G401.6 (cell line): Measurements from ENCODE around the gene POLR1B.
"Not testable (repeated sequence)": the region's sequence is repeated elsewhere in the genome, so short reads cannot be mapped to it uniquely, and the experiment has no call there.

Source experiments
- FAIRE-seq: peaks from 2 replicates; lab custom pipeline; 2012; peaks lifted over from hg19 to GRCh38; lab: Jason Lieb, UNC

The POLR1B gene

GRCh38 chr2:112600634-112601033 lies 58.4 kb downstream of the POLR1B start:
- no peak for FAIRE-seq

- FAIRE-seq, result no peak
Measured at GRCh38 chr2:112601754-112602153, 59.5 kb downstream of the POLR1B start.

GRCh38 chr2:112602917-112603316 lies 60.7 kb downstream of the POLR1B start:
- FAIRE-seq, result no peak

- FAIRE-seq, result no peak
Measured at GRCh38 chr2:112603731-112604130, 61.5 kb downstream of the POLR1B start.

- FAIRE-seq, result no peak
Measured at GRCh38 chr2:112604952-112605351, 62.7 kb downstream of the POLR1B start.

- no peak for FAIRE-seq
Measured at GRCh38 chr2:112605926-112606325, 63.7 kb downstream of the POLR1B start.

- no peak for FAIRE-seq
Measured at GRCh38 chr2:112606547-112606946, 64.3 kb downstream of the POLR1B start.

- no peak for FAIRE-seq
Measured at GRCh38 chr2:112607680-112608438, 65.6 kb downstream of the POLR1B start.

GRCh38 chr2:112609320-112609719 lies 67.1 kb downstream of the POLR1B start:
- not testable (repeated sequence) for FAIRE-seq

GRCh38 chr2:112612283-112612682 lies 70.0 kb downstream of the POLR1B start:
- not testable (repeated sequence) for FAIRE-seq

GRCh38 chr2:112614201-112614840 lies 72.1 kb downstream of the POLR1B start:
- no peak for FAIRE-seq

- no peak for FAIRE-seq
Measured at GRCh38 chr2:112615051-112615450, 72.8 kb downstream of the POLR1B start.

GRCh38 chr2:112615798-112616197 lies 73.5 kb downstream of the POLR1B start:
- FAIRE-seq, result not testable (repeated sequence)

- FAIRE-seq, result no peak
Measured at GRCh38 chr2:112618383-112618782, 76.1 kb downstream of the POLR1B start.

GRCh38 chr2:112621790-112622527 lies 79.7 kb downstream of the POLR1B start:
- no peak for FAIRE-seq

- FAIRE-seq, result no peak
Measured at GRCh38 chr2:112622528-112622849, 80.2 kb downstream of the POLR1B start.

- FAIRE-seq, result no peak
Measured at GRCh38 chr2:112623913-112624777, 81.9 kb downstream of the POLR1B start.

- no peak for FAIRE-seq
Measured at GRCh38 chr2:112625474-112626114, 83.3 kb downstream of the POLR1B start.

GRCh38 chr2:112626604-112627059 lies 84.4 kb downstream of the POLR1B start:
- no peak for FAIRE-seq
